ENCODE results near the gene PRKAB1. TPM values are rescaled to one million over a fixed set of nuclear protein-coding genes. Genes with fewer than 3 reads are reported as not detected.

Gene PRKAB1
- total RNA-seq, 2 experiments from 2014 or later = 18.6 to 24.2 TPM

DNA sequence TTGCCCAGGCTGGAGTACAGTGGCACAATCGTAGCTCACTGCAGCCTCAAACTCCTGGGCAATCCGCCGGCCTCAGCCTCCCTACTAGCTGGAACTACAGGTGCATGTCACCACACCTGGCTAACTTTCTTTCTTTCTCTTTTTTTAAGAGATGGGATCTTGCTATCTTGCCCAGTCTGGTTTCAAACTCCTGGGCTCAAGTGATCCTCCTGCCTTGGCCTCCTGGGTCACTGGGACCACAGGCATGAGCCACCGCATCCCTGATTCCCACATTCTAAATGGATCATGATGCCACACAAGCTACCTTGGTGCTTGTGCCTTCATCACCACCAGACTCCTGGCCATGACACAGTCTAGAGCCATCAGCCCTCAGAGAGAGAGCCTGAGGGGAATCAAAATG is 43.8 kb downstream of the PRKAB1 start:
- Mint-ChIP-seq H3K4me1 (ENCODE audit: low read depth) (no peaks in the 10 kb centered on the region), H3K27me3 (no peaks in the 10 kb centered on the region), H3K9me3 (peaks cover 2% of the 10 kb centered on the region), H3K36me3 (ENCODE audit: low read depth) (peaks cover 6% of the 10 kb centered on the region), H3K27ac (no peak overlapping the region), H3K4me3 (no peak overlapping the region)
- no peak overlapping the region for H3K4me3 ChIP-seq (ENCODE audit: low read length)
- H3K9me3 ChIP-seq (ENCODE audit: control insufficient read depth in 1 of 2, insufficient read depth in 1 of 2, low read length in 2 of 2) = no peaks in the 10 kb centered on the region
- DNase-seq = no peak
- TF ChIP-seq, protein P1, sequence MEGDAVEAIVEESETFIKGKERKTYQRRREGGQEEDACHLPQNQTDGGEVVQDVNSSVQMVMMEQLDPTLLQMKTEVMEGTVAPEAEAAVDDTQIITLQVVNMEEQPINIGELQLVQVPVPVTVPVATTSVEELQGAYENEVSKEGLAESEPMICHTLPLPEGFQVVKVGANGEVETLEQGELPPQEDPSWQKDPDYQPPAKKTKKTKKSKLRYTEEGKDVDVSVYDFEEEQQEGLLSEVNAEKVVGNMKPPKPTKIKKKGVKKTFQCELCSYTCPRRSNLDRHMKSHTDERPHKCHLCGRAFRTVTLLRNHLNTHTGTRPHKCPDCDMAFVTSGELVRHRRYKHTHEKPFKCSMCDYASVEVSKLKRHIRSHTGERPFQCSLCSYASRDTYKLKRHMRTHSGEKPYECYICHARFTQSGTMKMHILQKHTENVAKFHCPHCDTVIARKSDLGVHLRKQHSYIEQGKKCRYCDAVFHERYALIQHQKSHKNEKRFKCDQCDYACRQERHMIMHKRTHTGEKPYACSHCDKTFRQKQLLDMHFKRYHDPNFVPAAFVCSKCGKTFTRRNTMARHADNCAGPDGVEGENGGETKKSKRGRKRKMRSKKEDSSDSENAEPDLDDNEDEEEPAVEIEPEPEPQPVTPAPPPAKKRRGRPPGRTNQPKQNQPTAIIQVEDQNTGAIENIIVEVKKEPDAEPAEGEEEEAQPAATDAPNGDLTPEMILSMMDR (IDR thresholded peaks at IDR 0.05) = no peak
- POLR2A ChIA-PET = no interaction called here
- no peak for ATAC-seq (ENCODE audit: poor library complexity)
- H3K4me1 ChIP-seq (ENCODE audit: insufficient read depth, low read length) = no peaks in the 10 kb centered on the region
- no peaks in the 10 kb centered on the region for H3K27me3 ChIP-seq (ENCODE audit: control insufficient read depth in 1 of 2, insufficient read depth in 2 of 2, low read length in 2 of 2)
- CTCF ChIA-PET = interaction anchor here (1.4 kb wide), 1 partner anchor 29 kb away, joined by 3 read pairs; no protein-coding TSS in a partner anchor
- H3K27ac ChIP-seq (ENCODE audit: low read depth in 1 of 2, low read length in 2 of 2) = no peak overlapping the region
- no peaks in the 10 kb centered on the region for H3K36me3 ChIP-seq (ENCODE audit: insufficient read depth, low read length)
- intact Hi-C loops (cut with DNase I, micrococcal nuclease) = no loop called here

DNA sequence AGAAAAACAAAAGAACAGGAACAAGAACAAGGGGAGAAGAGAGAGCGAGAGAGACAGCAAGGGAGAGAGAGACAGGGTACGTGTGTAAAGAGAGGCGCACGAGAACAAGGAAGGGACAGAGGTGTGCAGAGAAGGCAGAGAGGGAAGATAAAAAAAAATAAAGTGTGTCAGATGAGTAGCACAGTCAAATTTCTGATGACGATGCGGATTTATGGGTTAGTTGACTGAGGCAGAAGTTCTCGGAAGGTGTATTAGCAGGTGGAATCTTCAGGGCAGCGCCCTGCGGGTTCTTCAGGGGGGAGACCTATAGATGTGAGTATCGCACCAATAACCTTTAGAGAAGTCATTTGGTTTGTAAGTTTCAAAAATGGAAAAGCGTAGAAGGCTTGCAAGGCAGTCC is 44.8 kb downstream of the PRKAB1 start:
- intact Hi-C loops (cut with DNase I, micrococcal nuclease) = no loop called here

DNA sequence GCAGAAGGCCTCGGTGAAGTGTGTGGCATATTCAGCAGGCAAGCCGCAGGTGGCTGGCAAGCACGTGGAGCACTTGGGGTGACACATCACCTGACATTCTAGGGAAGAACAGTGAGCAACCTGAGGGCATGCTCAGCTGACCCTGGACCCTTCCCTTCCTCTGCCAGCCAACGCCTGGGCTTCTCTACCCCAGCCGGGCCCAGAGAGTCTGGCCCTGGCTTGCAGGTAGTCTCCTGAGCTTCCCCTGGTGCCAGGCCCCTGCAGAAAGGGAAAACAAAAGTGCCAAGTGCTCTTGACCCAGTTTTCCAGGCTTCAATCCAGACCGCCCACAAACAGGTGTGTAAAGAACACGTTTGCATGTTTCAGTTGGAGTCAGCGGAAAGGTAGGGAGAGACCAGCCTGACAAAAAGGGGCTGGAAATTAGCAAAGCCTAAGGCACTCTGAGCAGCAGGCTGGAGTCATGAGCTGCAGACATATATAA is 45.7 kb downstream of the PRKAB1 start:
- Mint-ChIP-seq H3K36me3 (ENCODE audit: low read depth) (peaks cover 6% of the 10 kb centered on the region), H3K27ac (no peak overlapping the region), H3K4me3 (no peak overlapping the region), H3K9me3 (peaks cover 2% of the 10 kb centered on the region), H3K27me3 (no peaks in the 10 kb centered on the region), H3K4me1 (ENCODE audit: low read depth) (no peaks in the 10 kb centered on the region)
- no peaks in the 10 kb centered on the region for H3K4me1 ChIP-seq (ENCODE audit: insufficient read depth, low read length)
- no peak overlapping the region for H3K4me3 ChIP-seq (ENCODE audit: low read length)
- H3K9me3 ChIP-seq (ENCODE audit: control insufficient read depth in 1 of 2, insufficient read depth in 1 of 2, low read length in 2 of 2) = no peaks in the 10 kb centered on the region
- ChIA-PET CTCF (no interaction called here), POLR2A (no interaction called here)
- ATAC-seq (ENCODE audit: poor library complexity) (no peak), DNase-seq (no peak)
- no peak overlapping the region for H3K27ac ChIP-seq (ENCODE audit: low read depth in 1 of 2, low read length in 2 of 2)
- H3K27me3 ChIP-seq (ENCODE audit: control insufficient read depth in 1 of 2, insufficient read depth in 2 of 2, low read length in 2 of 2) = no peaks in the 10 kb centered on the region
- TF ChIP-seq, protein P1 (IDR thresholded peaks at IDR 0.05) = no peak
- H3K36me3 ChIP-seq (ENCODE audit: insufficient read depth, low read length) = no peaks in the 10 kb centered on the region
- intact Hi-C loops (cut with DNase I, micrococcal nuclease) = no loop called here

More for the DNA sequence above, 44.8 kb downstream of the PRKAB1 start:
- peaks cover 6% of the 10 kb centered on the region for H3K36me3 Mint-ChIP-seq (ENCODE audit: low read depth)
- H3K4me1 Mint-ChIP-seq (ENCODE audit: low read depth) = no peaks in the 10 kb centered on the region
- H3K27ac Mint-ChIP-seq = no peak overlapping the region
- H3K27me3 Mint-ChIP-seq = no peaks in the 10 kb centered on the region
- no peak for DNase-seq
- no peak overlapping the region for H3K27ac ChIP-seq (ENCODE audit: low read depth in 1 of 2, low read length in 2 of 2)
- no peak for ATAC-seq (ENCODE audit: poor library complexity)
- no peaks in the 10 kb centered on the region for H3K4me1 ChIP-seq (ENCODE audit: insufficient read depth, low read length)
- ChIA-PET CTCF (no interaction called here), POLR2A (no interaction called here)
- H3K4me3 ChIP-seq (ENCODE audit: low read length) = no peak overlapping the region
- TF ChIP-seq, protein P1 (IDR thresholded peaks at IDR 0.05) = no peak
- peaks cover 2% of the 10 kb centered on the region for H3K9me3 Mint-ChIP-seq
- no peaks in the 10 kb centered on the region for H3K36me3 ChIP-seq (ENCODE audit: insufficient read depth, low read length)
- H3K4me3 Mint-ChIP-seq = no peak overlapping the region
- H3K27me3 ChIP-seq (ENCODE audit: control insufficient read depth in 1 of 2, insufficient read depth in 2 of 2, low read length in 2 of 2) = no peaks in the 10 kb centered on the region
- H3K9me3 ChIP-seq (ENCODE audit: control insufficient read depth in 1 of 2, insufficient read depth in 1 of 2, low read length in 2 of 2) = no peaks in the 10 kb centered on the region

Measured in CD4-positive, alpha-beta T cell (primary cell).